NCI-H82 treated with DMSO at 0.1 percent for 48 hours (cell line): ENCODE data around the gene DGCR6L.
"Not testable (repeated sequence)": the region's sequence is repeated elsewhere in the genome, so short reads cannot be mapped to it uniquely, and the experiment has no call there.

Source experiments
- DNase-seq: peaks from one replicate; lab custom pipeline; 2025; ENCODE audit not compliant: unreplicated experiment; lab: John Stamatoyannopoulos, UW

The DGCR6L gene

GRCh38 chr22:20328569-20328930 is 8.7 kb upstream of the DGCR6L start:
- DNase-seq, result not testable (repeated sequence)

DNA sequence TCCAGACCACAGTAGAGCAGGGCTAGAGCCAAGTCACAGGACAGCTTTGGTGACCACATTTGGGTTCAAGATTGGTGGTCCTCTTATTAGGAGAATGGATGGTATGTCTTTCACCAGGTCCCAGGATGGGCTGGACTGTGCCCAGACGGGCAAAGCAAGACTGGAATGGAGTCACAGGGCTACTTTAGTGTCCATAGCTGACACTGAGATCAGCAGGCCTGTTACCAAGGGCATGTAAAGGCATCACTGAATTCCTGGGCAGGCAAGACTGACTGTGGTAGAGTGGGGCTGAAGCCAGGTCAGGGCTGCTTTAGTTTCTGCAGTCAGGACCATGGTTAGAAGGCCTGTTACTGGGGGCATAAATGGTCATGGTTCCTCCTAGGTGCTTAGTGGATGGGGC is 6.1 kb upstream of the DGCR6L start:
- not testable (repeated sequence) for DNase-seq

DNA sequence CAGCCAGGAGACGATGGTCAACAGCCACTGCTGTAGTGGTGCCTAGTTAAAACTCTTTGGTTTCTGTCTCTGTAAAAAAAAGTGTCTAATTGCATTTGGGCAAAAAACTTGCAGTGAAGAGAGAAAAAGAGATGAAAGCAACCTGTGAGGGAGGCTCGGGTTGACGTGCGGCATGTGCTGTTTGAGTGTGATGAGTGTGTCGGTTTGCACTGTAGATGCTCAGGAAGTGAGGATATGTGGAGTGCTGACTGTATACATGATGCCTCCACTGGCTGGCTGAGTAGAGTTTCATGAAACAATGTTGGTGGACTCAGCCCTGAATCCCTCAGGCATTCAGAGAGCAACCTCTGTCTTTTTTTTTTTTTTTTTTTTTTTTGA is 4.3 kb upstream of the DGCR6L start:
- no peak for DNase-seq

DNA sequence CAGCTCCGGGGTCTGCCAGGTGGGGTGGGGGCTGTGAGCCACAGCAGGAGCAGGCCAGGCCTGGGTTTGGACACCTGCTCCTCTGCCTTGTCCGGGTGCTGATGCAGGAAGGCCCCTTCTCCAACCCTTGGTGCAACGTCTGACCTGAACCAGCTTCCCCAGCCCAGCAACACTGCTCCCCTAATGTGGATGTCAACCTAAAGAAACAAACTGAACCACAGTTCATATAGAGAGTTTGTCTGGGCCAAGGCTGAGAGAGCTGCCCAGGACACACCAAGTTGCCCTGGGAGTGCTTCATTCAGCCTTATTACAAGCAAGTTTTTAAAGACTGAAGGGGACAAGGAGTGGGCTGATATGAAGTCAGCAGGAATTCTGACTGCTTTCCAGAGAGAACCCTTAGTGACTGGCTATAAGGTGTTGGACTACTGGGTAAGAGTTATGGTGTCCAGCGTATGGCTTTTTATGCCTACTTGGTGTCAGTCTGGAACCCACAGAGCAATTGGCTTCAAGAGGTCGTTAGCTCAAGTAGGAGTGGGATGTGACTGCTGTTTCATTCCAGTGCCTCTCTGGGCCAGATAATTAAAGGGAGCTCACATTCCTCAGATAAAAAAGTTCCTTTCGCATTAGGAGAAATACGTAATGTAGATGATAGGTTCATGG is 1.8 kb upstream of the DGCR6L start:
- DNase-seq, result not testable (repeated sequence)

- not testable (repeated sequence) for DNase-seq
These were observed 1.0 kb upstream of the DGCR6L start for GRCh38 chr22:20320659-20321551.

- DNase-seq, result no peak
These were observed 667 bp downstream of the DGCR6L start for GRCh38 chr22:20319041-20319744.

GRCh38 chr22:20318043-20318688 is 1.7 kb downstream of the DGCR6L start:
- DNase-seq, result not testable (repeated sequence)

GRCh38 chr22:20317402-20318042 is 2.3 kb downstream of the DGCR6L start:
- not testable (repeated sequence) for DNase-seq

- DNase-seq, result no peak
These were observed 2.9 kb downstream of the DGCR6L start for GRCh38 chr22:20316844-20317401.

DNA sequence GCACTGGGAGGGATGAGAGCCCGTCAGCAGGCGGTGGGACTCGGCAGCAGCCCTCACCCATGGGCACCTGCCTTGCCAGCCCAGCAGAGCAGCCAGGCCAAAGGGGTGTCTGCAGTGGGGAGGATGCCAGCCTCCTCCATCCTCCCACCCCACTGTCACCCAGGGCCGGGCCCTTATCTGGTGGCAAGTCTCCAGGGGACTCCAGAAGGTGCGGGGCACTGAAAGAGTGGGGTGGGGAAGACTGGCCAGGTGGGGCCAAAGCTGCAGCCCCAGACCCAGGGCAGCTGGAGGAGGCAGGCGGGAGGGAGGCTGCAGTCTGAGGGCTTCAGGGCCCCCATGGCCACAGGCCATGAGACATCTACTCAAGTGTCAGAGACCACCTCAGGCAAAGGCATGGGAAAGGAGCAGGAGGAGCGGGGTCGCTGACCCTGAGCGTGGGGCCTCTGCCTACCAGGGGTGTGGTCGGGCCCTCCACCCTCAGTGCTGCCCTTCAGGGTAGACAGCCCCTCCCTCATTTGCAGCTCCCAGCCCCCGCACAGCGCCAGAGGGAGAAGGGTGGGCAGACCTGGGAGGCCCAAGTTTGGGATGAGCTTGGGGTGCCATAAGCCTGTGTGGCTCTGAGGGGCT is 3.5 kb downstream of the DGCR6L start:
- DNase-seq, result no peak

GRCh38 chr22:20315337-20316216 is 4.3 kb downstream of the DGCR6L start:
- DNase-seq, result no peak

- not testable (repeated sequence) for DNase-seq
These were observed 5.0 kb downstream of the DGCR6L start for GRCh38 chr22:20314741-20315336.

- DNase-seq, result not testable (repeated sequence)
These were observed 5.7 kb downstream of the DGCR6L start for GRCh38 chr22:20314206-20314605.

DNA sequence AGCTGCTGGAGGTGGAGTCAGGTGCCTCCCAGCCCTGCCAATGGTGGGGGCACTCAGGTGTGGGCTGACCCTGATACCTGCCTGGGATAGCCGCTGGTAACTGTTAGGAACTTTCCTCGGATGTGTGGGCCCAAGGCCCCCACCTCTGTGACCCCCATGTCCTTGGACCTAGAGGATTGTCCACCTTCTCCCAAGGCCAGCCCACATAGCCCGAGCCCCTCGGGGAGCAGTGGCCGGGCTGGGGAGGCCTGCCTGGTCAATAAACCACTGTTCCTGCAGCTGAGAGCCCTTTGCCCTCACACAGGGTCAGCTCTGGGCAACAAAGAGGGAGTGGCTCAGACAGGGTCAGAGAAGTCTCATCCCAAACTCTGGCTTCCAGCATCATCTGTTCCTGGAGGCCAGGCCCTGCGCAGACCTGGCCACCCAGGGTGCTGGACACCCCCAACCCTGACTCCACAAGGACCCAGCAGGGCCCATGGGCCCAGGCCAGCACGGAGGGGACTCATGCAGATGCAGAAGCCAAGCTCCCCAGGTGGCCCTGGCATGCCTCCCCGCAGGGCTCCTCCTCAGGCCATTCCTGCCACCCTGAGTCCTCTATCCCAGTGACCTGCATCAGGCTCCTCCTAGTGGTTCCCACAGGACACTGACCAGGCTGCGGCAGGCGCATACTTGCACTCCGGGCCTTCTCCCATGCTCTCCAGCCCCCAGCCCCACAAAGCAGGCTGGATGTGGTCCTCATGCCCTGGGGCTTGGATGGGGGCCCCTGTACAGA is 6.4 kb downstream of the DGCR6L start:
- DNase-seq, result not testable (repeated sequence)

GRCh38 chr22:20312396-20313191 is 7.3 kb downstream of the DGCR6L start:
- no peak for DNase-seq

DNA sequence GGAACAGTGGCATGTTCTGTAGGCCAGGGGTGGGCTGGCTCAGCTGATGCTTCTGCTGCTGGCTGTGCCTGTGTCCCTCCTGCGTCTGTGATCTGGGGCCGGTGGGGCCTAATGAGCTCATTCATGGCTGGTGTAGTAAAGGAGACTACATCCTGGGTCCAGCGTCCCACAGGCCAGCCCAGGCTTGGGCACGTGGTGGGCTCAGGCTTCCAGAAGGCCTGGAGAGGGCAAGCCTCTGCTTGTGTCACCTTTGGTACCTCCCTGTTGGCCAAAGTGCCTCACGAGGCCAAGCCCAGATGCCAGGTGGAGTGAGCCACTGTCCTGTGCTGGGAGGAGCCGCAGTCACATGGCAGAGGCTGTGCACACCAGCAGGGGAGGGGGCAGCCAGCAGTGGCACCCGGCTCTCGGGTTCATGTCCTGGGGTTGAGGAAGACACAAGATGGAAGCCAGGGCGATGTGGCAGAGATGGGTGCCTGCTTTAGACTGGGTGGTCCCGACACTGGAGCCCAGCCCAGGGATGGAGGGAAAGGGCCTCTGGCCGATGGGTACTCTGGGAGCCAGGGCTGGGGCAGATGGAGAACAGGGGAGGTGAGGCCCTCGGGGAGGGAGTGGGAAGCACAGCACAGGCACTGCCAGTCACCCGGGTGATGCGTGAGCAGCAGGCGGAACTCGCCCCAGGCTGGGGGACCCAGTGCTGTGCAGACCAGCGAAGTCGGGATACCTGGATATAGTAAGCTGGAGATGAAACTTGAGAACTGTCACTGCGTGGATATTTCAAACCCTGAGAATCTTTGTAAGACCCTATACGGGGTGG is 8.4 kb downstream of the DGCR6L start:
- DNase-seq, result not testable (repeated sequence)
